Measurements from ENCODE around the gene RIMKLB.

- TF ChIP-seq, protein P1, sequence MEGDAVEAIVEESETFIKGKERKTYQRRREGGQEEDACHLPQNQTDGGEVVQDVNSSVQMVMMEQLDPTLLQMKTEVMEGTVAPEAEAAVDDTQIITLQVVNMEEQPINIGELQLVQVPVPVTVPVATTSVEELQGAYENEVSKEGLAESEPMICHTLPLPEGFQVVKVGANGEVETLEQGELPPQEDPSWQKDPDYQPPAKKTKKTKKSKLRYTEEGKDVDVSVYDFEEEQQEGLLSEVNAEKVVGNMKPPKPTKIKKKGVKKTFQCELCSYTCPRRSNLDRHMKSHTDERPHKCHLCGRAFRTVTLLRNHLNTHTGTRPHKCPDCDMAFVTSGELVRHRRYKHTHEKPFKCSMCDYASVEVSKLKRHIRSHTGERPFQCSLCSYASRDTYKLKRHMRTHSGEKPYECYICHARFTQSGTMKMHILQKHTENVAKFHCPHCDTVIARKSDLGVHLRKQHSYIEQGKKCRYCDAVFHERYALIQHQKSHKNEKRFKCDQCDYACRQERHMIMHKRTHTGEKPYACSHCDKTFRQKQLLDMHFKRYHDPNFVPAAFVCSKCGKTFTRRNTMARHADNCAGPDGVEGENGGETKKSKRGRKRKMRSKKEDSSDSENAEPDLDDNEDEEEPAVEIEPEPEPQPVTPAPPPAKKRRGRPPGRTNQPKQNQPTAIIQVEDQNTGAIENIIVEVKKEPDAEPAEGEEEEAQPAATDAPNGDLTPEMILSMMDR (IDR thresholded peaks at IDR 0.05), result no peak
- TF ChIP-seq POLR2A (IDR thresholded peaks at IDR 0.05), result no peak
- TF ChIP-seq POLR2AphosphoS5 (IDR thresholded peaks at IDR 0.05), result no peak
These were observed 120.7 kb downstream of the RIMKLB start for GRCh38 chr12:8818526-8818925.

Data from transverse colon (tissue), 4 donors.